Smooth muscle cell (in vitro differentiated cells): ENCODE results near the gene SCRN1. TPM values are rescaled to one million over a fixed set of nuclear protein-coding genes. Genes with fewer than 3 reads are reported as not detected.
"Not testable (repeated sequence)": the region's sequence is repeated elsewhere in the genome, so short reads cannot be mapped to it uniquely, and the experiment has no call there.

Source experiments
- DNase-seq: peaks from one replicate; lab custom pipeline; 2025; ENCODE audit not compliant: unreplicated experiment; lab: John Stamatoyannopoulos, UW
- H2AFZ ChIP-seq: fragments of 200-600 bp; sonication (generic); 2 replicates; pipeline ENCODE4 v1.6.0; 2016; ENCODE audit warnings: antibody characterized with exemption, low read depth, mild to moderate bottlenecking
- H3F3A ChIP-seq: fragments of 200-600 bp; sonication (generic); 2 replicates; pipeline ENCODE4 v1.6.0; 2017; ENCODE audit warnings: antibody characterized with exemption, low read depth
- H3K27ac ChIP-seq: fragments of 200-600 bp; sonication (generic); 2 replicates; pipeline ENCODE4 v1.5.1; 2016; ENCODE audit warnings: low read depth, mild to moderate bottlenecking
- H3K27me3 ChIP-seq: fragments of 200-600 bp; sonication (generic); 2 replicates; pipeline ENCODE4 v1.6.1; 2016; ENCODE audit warnings: low read depth, mild to moderate bottlenecking
- H3K36me3 ChIP-seq: fragments of 200-600 bp; sonication (generic); 2 replicates; pipeline ENCODE4 v1.5.1; 2016; ENCODE audit warnings: low read depth
- H3K4me1 ChIP-seq: fragments of 200-600 bp; sonication (generic); 2 replicates; pipeline ENCODE4 v1.5.1; 2016; ENCODE audit warnings: low read depth
- H3K4me2 ChIP-seq: fragments of 200-600 bp; sonication (generic); 2 replicates; pipeline ENCODE4 v1.6.0; 2016; ENCODE audit warnings: mild to moderate bottlenecking
- H3K4me3 ChIP-seq: fragments of 200-600 bp; sonication (generic); 2 replicates; pipeline ENCODE4 v1.5.1; 2016; ENCODE audit warnings: mild to moderate bottlenecking
- H3K79me2 ChIP-seq: fragments of 200-600 bp; sonication (generic); 2 replicates; pipeline ENCODE4 v1.6.0; 2016; ENCODE audit warnings: low read depth, mild to moderate bottlenecking
- H3K9ac ChIP-seq: fragments of 200-600 bp; sonication (generic); 2 replicates; pipeline ENCODE4 v1.6.0; 2016; ENCODE audit warnings: low read depth
- H3K9me3 ChIP-seq: fragments of 200-600 bp; sonication (generic); replicated peaks from 2 replicates; pipeline ENCODE4 v1.5.1; 2016; ENCODE audit warnings: low read depth
- H4K20me1 ChIP-seq: fragments of 200-600 bp; sonication (generic); 2 replicates; pipeline ENCODE4 v1.6.0; 2016; ENCODE audit warnings: low read depth
- WGBS: methylation state at CpG from one replicate; pipeline ENCODE4 v1.1.7; 2016; ENCODE audit warnings: low lambda C conversion rate; 5-methylcytosine and 5-hydroxymethylcytosine counted together
- polyA plus RNA-seq: library from polyadenylated mRNA; unstranded; fragments of >200 nt; fragmentation: Nextera tagmentation; extraction: Ambion mirVana; gene quantifications from 2 replicates; pipeline ENCODE4 v1.2.1, GENCODE V29; 2016
- total RNA-seq: library from RNA; depleted of rRNA; stranded (reverse); fragments of >200 nt; gene quantifications from 2 replicates; pipeline ENCODE4 v1.2.3, GENCODE V29; 2014
- TF ChIP-seq, protein P1 (sequence below): fragments of 200-600 bp; sonication (generic); IDR thresholded peaks from 2 replicates; pipeline ENCODE4 v1.5.1; 2017; ENCODE audit warnings: borderline replicate concordance, mild to moderate bottlenecking, antibody characterized with exemption; ENCODE audit not compliant: insufficient read depth, poor library complexity, severe bottlenecking

SCRN1 gene
- total and polyA plus RNA-seq, 2 experiments from 2014 or later, result 67.5 to 84.9 TPM

DNA sequence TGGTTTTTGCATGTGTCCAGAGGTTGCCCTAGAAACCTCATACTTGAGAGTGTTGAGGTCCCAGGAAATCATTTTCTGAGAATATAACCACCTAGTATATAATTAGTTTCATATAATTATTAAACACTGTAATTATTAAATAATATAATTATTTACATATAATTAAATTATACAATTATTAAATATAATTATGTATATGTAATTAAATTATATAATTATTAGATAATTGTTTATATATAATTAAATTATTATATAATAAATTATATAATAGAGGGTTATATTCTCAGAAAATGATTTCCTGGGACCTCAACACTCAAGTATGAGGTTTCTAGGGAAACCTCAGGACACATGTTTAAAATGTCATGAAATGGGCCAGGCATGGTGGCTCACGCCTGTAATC is 27.6 kb downstream of the SCRN1 start:
- no peak for DNase-seq
- Histone ChIP-seq H4K20me1 (peaks cover 72% of the 10 kb centered on the region), H3K9me3 (no peaks in the 10 kb centered on the region), H3K79me2 (peaks cover 47% of the 10 kb centered on the region), H3K4me1 (peaks cover 7% of the 10 kb centered on the region), H3K36me3 (no peaks in the 10 kb centered on the region), H3K4me3 (no peak overlapping the region), H3K27me3 (no peaks in the 10 kb centered on the region), H3F3A (no peaks in the 10 kb centered on the region), H3K27ac (no peak overlapping the region), H2AFZ (no peak overlapping the region), H3K4me2 (no peak overlapping the region), H3K9ac (no peak overlapping the region)
- TF ChIP-seq, protein P1, sequence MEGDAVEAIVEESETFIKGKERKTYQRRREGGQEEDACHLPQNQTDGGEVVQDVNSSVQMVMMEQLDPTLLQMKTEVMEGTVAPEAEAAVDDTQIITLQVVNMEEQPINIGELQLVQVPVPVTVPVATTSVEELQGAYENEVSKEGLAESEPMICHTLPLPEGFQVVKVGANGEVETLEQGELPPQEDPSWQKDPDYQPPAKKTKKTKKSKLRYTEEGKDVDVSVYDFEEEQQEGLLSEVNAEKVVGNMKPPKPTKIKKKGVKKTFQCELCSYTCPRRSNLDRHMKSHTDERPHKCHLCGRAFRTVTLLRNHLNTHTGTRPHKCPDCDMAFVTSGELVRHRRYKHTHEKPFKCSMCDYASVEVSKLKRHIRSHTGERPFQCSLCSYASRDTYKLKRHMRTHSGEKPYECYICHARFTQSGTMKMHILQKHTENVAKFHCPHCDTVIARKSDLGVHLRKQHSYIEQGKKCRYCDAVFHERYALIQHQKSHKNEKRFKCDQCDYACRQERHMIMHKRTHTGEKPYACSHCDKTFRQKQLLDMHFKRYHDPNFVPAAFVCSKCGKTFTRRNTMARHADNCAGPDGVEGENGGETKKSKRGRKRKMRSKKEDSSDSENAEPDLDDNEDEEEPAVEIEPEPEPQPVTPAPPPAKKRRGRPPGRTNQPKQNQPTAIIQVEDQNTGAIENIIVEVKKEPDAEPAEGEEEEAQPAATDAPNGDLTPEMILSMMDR, result no peak
- WGBS, result 100% methylated on average over 1 of the region's 1 CpG

DNA sequence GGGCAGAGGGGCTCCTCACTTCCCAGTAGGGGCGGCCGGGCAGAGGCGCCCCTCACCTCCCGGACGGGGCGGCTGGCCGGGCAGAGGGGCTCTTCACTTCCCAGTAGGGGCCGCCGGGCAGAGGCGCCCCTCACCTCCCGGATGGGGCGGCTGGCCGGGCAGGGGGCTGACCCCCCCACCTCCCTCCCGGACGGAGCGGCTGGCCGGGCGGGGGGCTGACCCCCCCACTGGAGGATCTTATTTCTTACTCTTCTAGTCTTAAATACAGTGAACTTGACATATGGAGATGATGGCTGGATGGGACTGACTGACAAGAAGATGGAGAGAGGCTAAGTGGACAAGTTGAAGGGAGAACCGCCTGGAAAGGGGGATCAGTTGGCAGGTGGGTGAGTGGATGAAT is 28.0 kb downstream of the SCRN1 start:
- H3K4me1 ChIP-seq, H3K9me3 ChIP-seq, H3K9ac ChIP-seq, H3K27ac ChIP-seq, H3K4me3 ChIP-seq, H2AFZ ChIP-seq, H3K36me3 ChIP-seq, H3K27me3 ChIP-seq, DNase-seq, H3F3A ChIP-seq, H3K4me2 ChIP-seq: not testable (repeated sequence)
- 100% methylated on average over 9 of the region's 19 CpGs for WGBS
- Histone ChIP-seq H3K79me2 (peaks cover 46% of the 10 kb centered on the region), H4K20me1 (peaks cover 72% of the 10 kb centered on the region)

DNA sequence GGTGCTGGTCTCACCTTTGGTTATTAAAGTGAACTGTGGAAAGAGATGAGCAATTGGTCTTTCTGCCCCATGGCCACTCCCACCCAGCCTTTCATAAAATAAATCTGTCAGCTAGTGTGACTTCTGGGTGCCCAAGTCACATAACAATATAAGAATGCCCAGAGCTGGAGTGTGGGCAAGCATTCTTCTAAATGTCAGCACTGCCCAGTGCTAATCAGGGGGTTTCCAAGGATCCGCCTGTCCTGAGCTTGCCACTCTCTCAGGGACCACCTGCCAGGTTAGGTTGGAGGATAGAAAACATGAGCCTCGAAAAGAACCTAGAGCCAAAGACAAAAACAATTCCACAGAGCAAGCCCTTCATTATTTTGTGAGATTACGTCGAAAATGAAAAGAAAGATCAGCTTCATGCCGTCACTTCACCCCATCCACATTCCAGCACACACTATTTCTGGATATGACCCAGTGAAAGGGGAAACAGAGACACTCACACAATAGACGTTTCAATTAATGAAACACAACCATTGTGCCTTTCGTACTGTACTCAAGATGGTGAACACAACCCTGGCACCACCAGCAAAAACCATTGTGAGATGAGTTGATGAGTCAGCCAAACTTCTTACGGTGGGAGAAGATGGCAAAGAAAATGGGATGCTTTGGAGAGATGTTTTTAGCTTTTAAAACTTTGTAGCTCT is 30.8 kb downstream of the SCRN1 start:
- H2AFZ ChIP-seq, result no peak overlapping the region
- no peak overlapping the region for H3K27ac ChIP-seq
- WGBS, result 98% methylated on average over 8 of the region's 8 CpGs

DNA sequence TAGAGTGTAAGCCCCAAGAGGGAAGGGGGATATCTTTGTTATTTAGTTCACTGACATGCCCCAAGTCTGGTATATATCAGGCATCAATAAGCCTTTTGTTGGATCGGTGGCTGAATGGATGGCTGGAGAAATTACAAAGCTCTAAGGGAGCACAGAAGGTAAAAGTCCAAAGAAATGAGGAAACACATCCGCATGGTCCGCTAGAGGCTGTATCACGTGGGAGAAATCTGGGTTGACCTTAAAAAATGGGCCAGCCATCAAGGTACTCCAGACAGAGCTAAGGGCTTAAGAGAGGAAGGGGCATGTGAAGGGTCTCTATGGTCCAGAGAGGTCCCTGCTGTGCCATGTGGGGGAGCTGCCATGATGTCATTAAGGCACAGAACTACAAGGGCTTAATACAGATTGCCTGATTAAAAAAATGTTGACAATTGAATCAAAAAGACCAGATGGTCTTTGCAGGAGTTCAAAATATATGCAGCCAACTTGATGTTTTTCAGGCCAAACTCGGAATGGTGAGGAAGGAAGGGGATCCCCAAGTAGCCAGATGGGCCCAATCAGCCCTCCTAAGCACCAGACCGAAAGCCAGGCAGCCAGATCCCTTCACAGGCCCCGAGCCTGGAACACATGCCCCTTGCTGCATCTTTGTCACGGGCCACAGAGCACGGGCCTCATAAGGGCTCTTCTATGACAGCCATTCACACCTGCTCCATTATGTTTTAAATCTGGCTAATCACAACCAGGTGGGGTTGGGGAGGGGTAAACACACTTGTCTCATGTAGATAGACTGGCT is 31.9 kb downstream of the SCRN1 start:
- no peak overlapping the region for H3K27ac ChIP-seq

More for the DNA sequence above, 30.8 kb downstream of the SCRN1 start:
- Histone ChIP-seq H3F3A (no peaks in the 10 kb centered on the region), H3K79me2 (peaks cover 50% of the 10 kb centered on the region), H3K4me2 (no peak overlapping the region), H3K36me3 (peaks cover 8% of the 10 kb centered on the region), H4K20me1 (peaks cover 78% of the 10 kb centered on the region), H3K27me3 (no peaks in the 10 kb centered on the region), H3K9ac (no peak overlapping the region), H3K4me3 (no peak overlapping the region), H3K4me1 (peaks cover 7% of the 10 kb centered on the region), H3K9me3 (no peaks in the 10 kb centered on the region)
- DNase-seq, result no peak
- TF ChIP-seq, protein P1, result no peak

More for the DNA sequence above, 31.9 kb downstream of the SCRN1 start:
- no peak overlapping the region for H3K9ac ChIP-seq
- H4K20me1 ChIP-seq, result peaks cover 75% of the 10 kb centered on the region
- TF ChIP-seq, protein P1, result no peak
- H3K4me2 ChIP-seq, result no peak overlapping the region
- no peaks in the 10 kb centered on the region for H3K27me3 ChIP-seq
- DNase-seq, result no peak
- 98% methylated on average over 9 of the region's 9 CpGs for whole genome bisulfite sequencing
- peaks cover 46% of the 10 kb centered on the region for H3K79me2 ChIP-seq
- no peaks in the 10 kb centered on the region for H3K9me3 ChIP-seq
- H3K36me3 ChIP-seq, result peaks cover 8% of the 10 kb centered on the region
- no peak overlapping the region for H3K4me3 ChIP-seq
- H3K4me1 ChIP-seq, result peaks cover 7% of the 10 kb centered on the region
- no peaks in the 10 kb centered on the region for H3F3A ChIP-seq
- H2AFZ ChIP-seq, result no peak overlapping the region
